ENCODE data around the gene ARHGEF11.

GRCh38 chr1:157042846-157043245 is 2.7 kb downstream of the ARHGEF11 start:
- TF ChIP-seq CTCF (IDR thresholded peaks at IDR 0.05) (no peak), POLR2A (IDR thresholded peaks at IDR 0.05) (no peak)

Data from Peyer's patch (tissue), 4 donors.